PC-3 (cell line): ENCODE data around the gene GRIA1.

Experiments used
- CTCF ChIP-seq: fragments of 300-600 bp; sonication (generic); conservative IDR thresholded peaks from 2 replicates; pipeline ENCODE4 v1.5.1; 2017; ENCODE audit warnings: antibody characterized with exemption, low read depth, mild to moderate bottlenecking, low read length
- EZH2phosphoT487 ChIP-seq: fragments of 300-600 bp; sonication (generic); IDR thresholded peaks from 2 replicates; pipeline ENCODE4 v1.6.1; 2018; ENCODE audit warnings: mild to moderate bottlenecking, antibody characterized with exemption, low read length, borderline replicate concordance

GRCh38 chr5:153629027-153629895 lies 138.8 kb downstream of the GRIA1 start:
- TF ChIP-seq CTCF (0 out of 2 replicates have a peak, but pooled peaks have one; percentile 25), EZH2phosphoT487 (no peak)
